Stimulated activated CD4-positive, alpha-beta T cell treated with anti-CD3 and anti-CD28 coated beads, Interleukin-4, amount 100 ng/mL, for 24 hours (primary cell): ENCODE data around the gene BTD.

Experiments
- DNase-seq: peaks from one replicate; pipeline ENCODE4 v3.0.0-alpha.2; 2020

Gene BTD

DNA sequence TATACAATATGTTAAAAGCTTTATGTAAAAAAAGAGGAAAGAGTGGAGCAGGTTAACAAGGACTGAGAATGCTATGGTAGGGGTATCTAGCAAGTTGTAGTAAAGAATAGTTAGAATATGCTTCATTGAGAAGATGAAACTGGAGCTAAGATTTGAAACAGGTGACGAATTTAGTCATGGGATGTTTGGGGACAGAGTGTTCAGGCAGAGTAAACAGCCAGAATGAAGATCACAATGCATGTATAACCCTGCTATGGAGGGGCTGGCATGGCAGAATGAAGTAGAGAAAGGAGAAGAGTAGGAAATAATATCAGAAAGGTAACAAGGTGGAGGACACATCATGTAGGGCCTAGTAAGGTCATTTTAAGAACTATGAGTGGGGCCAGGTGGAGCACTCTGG, 72.0 kb downstream of the BTD start:
- DNase-seq: no peak

DNA sequence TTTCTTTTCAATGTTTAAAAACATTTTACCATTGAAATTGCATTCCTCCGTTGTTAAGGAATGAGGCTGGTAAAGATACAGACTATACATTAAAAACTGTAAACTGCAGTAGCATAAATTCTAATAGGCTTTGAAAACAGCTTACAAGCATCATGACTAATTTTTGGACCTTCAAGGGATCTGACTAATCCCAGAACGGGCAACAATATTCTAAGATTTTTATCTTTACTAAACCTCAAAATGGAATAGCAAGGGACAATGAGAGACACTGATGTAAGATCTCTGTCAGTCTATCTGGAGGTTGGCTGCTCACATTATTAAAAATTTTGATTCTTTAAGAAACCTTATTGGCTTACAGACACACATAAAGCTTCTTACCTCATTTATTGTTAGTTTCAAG, 74.7 kb downstream of the BTD start:
- no peak for DNase-seq

DNA sequence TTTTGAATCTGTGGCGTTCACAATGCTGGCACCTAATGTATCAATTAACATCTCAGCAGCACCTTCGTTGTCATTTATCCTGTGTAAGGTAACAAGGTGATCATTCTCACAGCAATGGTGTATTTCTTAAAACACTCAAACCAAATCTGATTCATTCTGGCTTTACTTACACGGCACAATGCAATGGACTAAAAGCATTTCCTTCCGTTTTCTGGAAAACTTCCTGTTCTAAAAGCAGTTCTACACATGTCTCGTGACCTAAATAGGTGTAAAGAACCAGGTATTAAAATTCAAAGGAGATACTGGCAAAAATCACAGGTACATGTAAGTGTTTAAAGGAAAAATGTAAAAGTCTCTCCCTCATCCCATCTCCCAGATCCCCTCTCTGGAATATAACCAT, 77.8 kb downstream of the BTD start:
- no peak for DNase-seq

DNA sequence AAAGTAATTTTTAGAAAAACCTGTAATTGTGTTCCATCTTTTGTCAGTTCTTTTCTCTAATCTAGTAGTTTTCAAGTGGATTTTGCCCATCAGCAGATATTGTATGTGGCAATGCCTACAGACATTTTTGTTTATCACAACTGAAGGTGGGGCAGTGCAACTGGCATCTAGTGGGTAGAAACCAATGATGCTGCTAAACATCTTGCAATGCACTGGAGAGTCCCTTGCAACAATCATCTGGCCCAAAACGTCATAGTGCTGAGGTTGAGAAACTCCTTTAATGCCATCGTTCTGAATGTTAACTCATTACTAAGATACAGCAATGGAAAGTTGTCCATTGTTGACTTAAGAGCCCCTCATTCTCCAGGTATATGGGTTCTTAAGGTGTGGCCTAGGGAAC, 80.1 kb downstream of the BTD start:
- no peak for DNase-seq

DNA sequence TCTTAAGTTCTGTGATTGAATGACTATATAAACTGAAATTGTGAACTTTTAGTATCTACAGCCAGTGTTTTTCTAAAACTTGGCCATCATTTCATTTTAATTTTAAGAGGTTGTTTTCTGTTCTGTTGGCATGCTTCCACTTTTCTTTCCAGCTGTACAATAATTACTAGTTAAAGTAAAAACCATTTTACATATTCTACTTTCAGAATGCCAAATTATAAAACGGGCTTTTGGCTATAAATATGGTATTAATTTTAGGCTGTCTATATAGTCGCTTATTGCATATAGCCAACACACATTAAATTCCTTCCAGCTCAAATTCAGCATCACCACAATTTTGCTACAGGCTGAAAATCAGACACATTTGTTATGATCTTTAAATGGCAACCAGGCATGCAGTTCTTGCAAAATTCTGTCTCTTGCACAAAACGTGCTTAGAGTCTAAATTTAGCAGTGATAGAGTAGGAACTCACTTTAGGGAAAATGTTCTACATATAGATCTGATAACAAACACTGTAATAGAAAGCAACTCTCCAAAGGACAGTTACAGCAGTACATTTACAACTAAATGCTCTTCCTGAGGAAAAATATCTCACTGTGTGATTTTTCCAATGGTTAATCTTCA, 81.1 kb downstream of the BTD start:
- DNase-seq: no peak

DNA sequence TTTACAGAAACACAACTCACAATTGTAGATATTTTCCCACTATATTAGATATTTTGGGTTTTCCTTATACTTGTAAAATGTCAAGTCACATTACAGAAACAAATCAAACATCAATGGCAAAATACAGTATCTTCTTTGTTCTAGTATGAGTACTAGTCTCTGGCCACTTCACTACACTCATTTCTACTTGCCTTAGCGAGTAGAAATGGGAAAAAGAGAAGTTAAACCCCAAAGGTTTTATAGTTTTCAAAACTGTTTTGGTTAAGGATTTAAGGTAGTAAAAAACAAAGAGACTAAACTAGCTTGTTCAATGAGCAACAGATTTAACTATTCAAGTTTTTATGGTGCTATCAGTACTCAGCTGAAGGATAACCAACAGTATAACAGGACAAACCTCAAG, 81.7 kb downstream of the BTD start:
- DNase-seq: no peak

DNA sequence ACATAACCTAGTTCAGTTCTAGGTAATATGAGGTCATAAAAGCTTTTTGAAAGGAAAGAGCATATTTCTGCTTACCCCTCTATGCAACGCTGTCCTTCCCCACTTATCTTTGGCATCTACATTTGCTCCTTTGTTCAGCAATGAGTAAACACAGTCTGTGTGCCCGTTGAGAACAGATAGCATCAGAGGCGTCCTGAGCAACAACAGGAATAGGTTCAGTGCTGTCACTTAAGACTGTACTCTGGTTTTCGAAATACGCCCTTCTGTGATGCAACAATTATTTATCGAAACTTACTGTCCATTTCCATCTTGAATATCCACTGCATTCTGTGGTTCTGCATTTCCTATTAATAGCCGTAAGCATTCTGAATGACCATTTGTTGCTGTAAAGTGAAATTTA, 84.4 kb downstream of the BTD start:
- no peak for DNase-seq

DNA sequence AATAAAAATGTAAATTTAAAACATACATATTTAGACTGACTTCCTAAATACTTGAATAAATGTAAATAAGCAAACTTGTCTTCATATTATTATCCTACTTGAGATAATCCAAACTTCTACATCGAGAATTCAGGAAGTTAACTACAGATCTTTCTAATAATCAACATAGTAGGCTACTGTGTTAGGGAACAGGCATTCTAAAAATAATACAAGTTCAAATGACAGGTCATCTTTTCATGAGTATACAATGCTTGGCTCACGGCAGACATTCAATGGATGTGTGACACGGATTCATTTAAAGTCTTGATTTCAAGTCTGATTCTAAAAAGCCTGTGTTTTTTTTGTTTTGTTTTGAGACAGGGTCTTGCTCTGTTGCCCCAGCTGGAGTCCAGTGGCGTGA, 88.7 kb downstream of the BTD start:
- DNase-seq: no peak

DNA sequence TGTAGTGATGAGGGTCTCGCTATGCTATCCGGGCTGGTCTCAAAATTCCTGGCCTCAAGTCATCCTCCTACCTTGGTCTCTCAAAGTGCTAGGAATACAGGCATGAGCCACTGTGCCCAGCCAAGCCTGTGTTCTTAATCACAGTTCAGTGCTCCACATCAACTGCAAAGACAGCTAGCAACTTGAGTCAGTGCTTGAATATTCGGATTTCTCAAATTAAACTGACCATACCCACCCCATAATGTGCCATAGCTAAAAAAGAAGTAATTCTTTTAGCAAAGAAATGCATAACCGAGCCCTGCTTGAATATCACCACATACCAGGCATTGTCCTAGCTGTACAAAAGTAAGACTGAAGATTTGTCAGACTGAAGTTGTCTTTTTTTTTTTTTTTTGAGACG, 89.2 kb downstream of the BTD start:
- no peak for DNase-seq

DNA sequence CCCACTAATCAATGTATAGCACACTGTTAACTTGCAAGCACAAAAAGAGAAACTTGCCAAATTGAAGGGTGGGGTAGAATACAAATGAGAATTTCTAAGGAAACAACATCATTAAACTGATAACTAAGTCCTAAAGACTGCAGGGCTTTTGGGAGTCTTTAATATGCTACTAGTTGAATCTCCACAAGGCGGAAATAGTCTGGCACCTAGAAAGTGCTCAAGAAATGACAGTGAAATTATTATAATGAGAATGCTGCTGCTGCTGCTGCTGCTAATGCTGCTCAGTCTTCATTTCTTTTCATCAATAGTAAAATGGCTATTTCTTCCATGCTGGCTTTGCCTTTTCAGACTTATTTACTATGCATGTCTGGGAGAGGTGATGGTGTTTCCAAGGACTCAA, 91.8 kb downstream of the BTD start:
- DNase-seq: no peak

DNA sequence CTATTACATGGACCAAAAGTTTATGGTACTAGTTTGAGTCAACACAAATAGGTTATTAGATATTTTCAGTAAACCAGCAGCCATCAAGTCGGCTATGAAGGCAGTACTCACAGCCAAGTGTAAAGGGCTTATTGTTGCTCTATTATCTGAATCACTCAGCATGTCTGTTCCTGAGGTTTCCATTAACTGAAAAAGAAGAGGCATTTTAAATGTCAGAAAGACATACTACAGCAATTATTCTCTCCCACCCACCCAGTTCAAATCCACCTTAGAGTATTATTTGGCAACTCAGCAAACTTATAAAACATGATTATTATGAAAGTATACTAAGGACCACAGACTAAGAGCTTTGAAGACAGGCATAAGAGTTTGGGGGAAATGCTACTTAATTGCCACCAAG, 93.1 kb downstream of the BTD start:
- no peak for DNase-seq
